SU-DHL-6 (cell line): ENCODE measurements around the gene LCOR.

Experiments used
- CTCF ChIP-seq: fragments of 200-600 bp; sonication (generic); IDR thresholded peaks from one replicate; pipeline ENCODE4 v1.5.1; 2017; ENCODE audit warnings: antibody characterized with exemption, mild to moderate bottlenecking, low read length, moderate library complexity; ENCODE audit not compliant: insufficient read depth, poor library complexity, severe bottlenecking
- EZH2phosphoT487 ChIP-seq: fragments of 200-600 bp; sonication (generic), shearing (Covaris generic); conservative IDR thresholded peaks from 2 replicates; pipeline ENCODE4 v1.6.1; 2018; ENCODE audit warnings: mild to moderate bottlenecking, antibody characterized with exemption, low read length, moderate library complexity, mixed read lengths

- no peak for TF ChIP-seq CTCF
- TF ChIP-seq EZH2phosphoT487 = no peak
These were observed 81.8 kb downstream of the LCOR start for GRCh38 chr10:96913906-96914305.
